A673 (cell line): ENCODE results near the gene HSD11B1L. TPM values are rescaled to one million over a fixed set of nuclear protein-coding genes. Genes with fewer than 3 reads are reported as not detected.

Experiments used
- Bru-seq: library from RNA; stranded (reverse); fragments of 400-500 nt; gene quantifications from one replicate; lab custom pipeline; 2021; lab: Mats Ljungman, UMichigan
- BruChase-seq, 2 experiments: library from RNA; stranded (reverse); fragments of 400-500 nt; gene quantifications; one replicate each; lab custom pipeline; 2021; lab: Mats Ljungman, UMichigan
- BruUV-seq: library from RNA; stranded (reverse); fragments of 400-500 nt; replicated peaks from 2 replicates; lab custom pipeline; 2021; lab: Mats Ljungman, UMichigan
- CTCF ChIA-PET: fragments of 300-600 bp; sonication (Branson Sonifier 250); formaldehyde crosslinking; loops from one replicate; lab custom pipeline; 2022; ENCODE audit warnings: antibody characterized with exemption; lab: Charles Lee
- POLR2A ChIA-PET: fragments of 300-600 bp; sonication (Branson Sonifier 250); formaldehyde crosslinking; loops from one replicate; lab custom pipeline; 2022; ENCODE audit warnings: antibody characterized with exemption; ENCODE audit not compliant: low non-redundant PET; lab: Charles Lee
- DNase-seq: peaks from one replicate; pipeline ENCODE4 v3.0.0-alpha.2; 2015; ENCODE audit warnings: low spot score
- H3K27ac ChIP-seq: fragments of 200-600 bp; sonication (generic); 2 replicates; pipeline ENCODE4 v1.5.1; 2016; ENCODE audit warnings: mixed run types, low read depth, mild to moderate bottlenecking, mixed read lengths, antibody characterized with exemption, low read length; ENCODE audit not compliant: poor library complexity, severe bottlenecking
- H3K27me3 ChIP-seq: fragments of 200-600 bp; sonication (generic); replicated peaks from 2 replicates; pipeline ENCODE4 v1.6.1; 2017; ENCODE audit warnings: mixed run types, low read depth, mild to moderate bottlenecking, mixed read lengths, antibody characterized with exemption, low read length; ENCODE audit not compliant: insufficient read depth, poor library complexity
- H3K36me3 ChIP-seq: fragments of 200-600 bp; sonication (generic); 2 replicates; pipeline ENCODE4 v1.6.1; 2016; ENCODE audit warnings: mixed run types, mild to moderate bottlenecking, mixed read lengths, antibody characterized with exemption, low read length; ENCODE audit not compliant: insufficient read depth, poor library complexity, severe bottlenecking
- H3K4me1 ChIP-seq: fragments of 200-600 bp; sonication (generic); 2 replicates; pipeline ENCODE4 v1.6.1; 2017; ENCODE audit warnings: mixed run types, mild to moderate bottlenecking, mixed read lengths, antibody characterized with exemption, low read length; ENCODE audit not compliant: insufficient read depth, poor library complexity, severe bottlenecking
- H3K4me3 ChIP-seq: fragments of 200-600 bp; sonication (generic); 2 replicates; pipeline ENCODE4 v1.5.1; 2016; ENCODE audit warnings: low read depth, mixed run types, mild to moderate bottlenecking, mixed read lengths, low read length; ENCODE audit not compliant: poor library complexity, severe bottlenecking
- H3K9me3 ChIP-seq: fragments of 200-600 bp; sonication (generic); 2 replicates; pipeline ENCODE4 v1.6.1; 2016; ENCODE audit warnings: mixed run types, low read depth, mild to moderate bottlenecking, mixed read lengths, antibody characterized with exemption, low read length; ENCODE audit not compliant: poor library complexity, severe bottlenecking
- CTCF ChIP-seq: fragments of 300-800, 200-600 bp; sonication (generic); conservative IDR thresholded peaks from 2 replicates; pipeline ENCODE4 v1.5.1; 2017; ENCODE audit warnings: low read depth, mild to moderate bottlenecking, antibody characterized with exemption, low read length, moderate library complexity, mixed read lengths
- EZH2 ChIP-seq: fragments of 200-600 bp; sonication (generic); IDR thresholded peaks from 2 replicates; pipeline ENCODE4 v1.6.1; 2017; ENCODE audit warnings: borderline replicate concordance, low read depth, mild to moderate bottlenecking, mixed read lengths, antibody characterized with exemption, low read length; ENCODE audit not compliant: poor library complexity, severe bottlenecking
- intact Hi-C: fragments of 100-400 bp; cut with micrococcal nuclease; formaldehyde crosslinking; loops from one replicate; pipeline ENCODE4 v1.10.0; 2022; ENCODE audit not compliant: unreplicated experiment
- long read RNA-seq: library from polyadenylated mRNA; stranded (forward); transcript quantifications from one replicate; pipeline ENCODE4 v2.0.0, GENCODE V29; 2022
- total RNA-seq: library from RNA; stranded (reverse); gene quantifications from 2 replicates; pipeline ENCODE4 v1.2.3, GENCODE V29; 2021

Gene HSD11B1L, protein sequence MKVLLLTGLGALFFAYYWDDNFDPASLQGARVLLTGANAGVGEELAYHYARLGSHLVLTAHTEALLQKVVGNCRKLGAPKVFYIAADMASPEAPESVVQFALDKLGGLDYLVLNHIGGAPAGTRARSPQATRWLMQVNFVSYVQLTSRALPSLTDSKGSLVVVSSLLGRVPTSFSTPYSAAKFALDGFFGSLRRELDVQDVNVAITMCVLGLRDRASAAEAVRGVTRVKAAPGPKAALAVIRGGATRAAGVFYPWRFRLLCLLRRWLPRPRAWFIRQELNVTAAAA
- total RNA-seq (5.7 and 8.2 TPM in 2 replicates), Bru-seq, nascent RNA (percentile 41 among the genes with signal in this experiment), BruChase-seq, experiment 1, labeled RNA remaining after a 2-hour chase (percentile 49 among the genes with signal in this experiment), BruChase-seq, experiment 2, labeled RNA remaining after a 6-hour chase (percentile 59 among the genes with signal in this experiment)
- long read RNA-seq, partial matches to known transcripts: 3 of 20 reads
- long read RNA-seq, other reads (novel, unspliced or antisense): 9 of 20 reads

GRCh38 chr19:5680437-5681368, at the start of gene HSD11B1L, which contains the start of gene MICOS13:
Gene HSD11B1L, plus strand, starts transcription at chr19:5681027. Its CDS starts 3,806 bp downstream, at chr19:5684833.
Gene MICOS13, minus strand, starts transcription at chr19:5680516. Its CDS starts 30 bp downstream, at chr19:5680486.
- peak within 1 kb of the TSS; percentile 87 for H3K27ac ChIP-seq
- DNase-seq: peak; percentile 100
- ChIA-PET POLR2A (no interaction called here), CTCF (no interaction called here)
- H3K36me3 ChIP-seq: no peaks in the 10 kb centered on the region
- TF ChIP-seq CTCF (no peak), EZH2 (no peak)
- peak within 1 kb of the TSS; percentile 91 for H3K4me3 ChIP-seq
- intact Hi-C loops: no loop called here
- H3K4me1 ChIP-seq: no peaks in the 10 kb centered on the region
- H3K9me3 ChIP-seq: no peaks in the 10 kb centered on the region
- H3K27me3 ChIP-seq: no peaks in the 10 kb centered on the region
- BruUV-seq: no TSS peak

DNA sequence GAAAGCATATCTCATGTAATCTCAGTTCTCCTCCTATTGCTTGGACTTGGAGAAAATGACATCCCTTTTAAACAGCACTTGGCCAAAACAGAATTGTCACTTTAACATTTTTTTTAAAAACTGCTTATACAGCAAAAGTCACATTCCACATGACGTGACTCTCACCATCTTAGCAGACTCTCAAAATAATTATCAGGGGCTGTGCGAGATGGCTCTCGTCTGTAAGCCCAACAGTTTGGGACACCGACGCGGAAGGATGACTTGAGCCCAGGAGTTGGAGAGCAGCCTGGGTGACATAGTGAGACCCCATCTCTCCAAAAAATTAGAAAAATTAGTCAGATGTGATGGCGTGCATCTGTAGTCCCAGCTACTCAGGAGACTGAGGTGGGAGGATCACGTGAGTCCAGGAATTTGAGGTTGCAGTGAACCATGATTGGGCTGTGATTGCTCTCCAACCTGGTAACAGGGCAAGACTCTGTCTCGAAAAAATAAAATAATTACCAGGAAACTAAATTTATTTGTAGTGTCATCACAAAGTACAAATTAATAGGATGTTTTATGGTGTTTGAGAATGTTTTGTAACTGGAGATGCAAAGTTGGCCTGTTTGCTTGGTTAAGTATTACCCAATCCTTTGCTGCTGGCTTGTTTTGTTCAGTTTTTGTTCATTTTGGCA, 49.1 kb upstream of the HSD11B1L start:
- TF ChIP-seq EZH2: no peak
- no peak for TF ChIP-seq CTCF
- no peak for DNase-seq
- Histone ChIP-seq H3K36me3 (peaks cover 50% of the 10 kb centered on the region), H3K27ac (no peak overlapping the region), H3K9me3 (no peaks in the 10 kb centered on the region), H3K4me1 (peaks cover 5% of the 10 kb centered on the region), H3K27me3 (no peaks in the 10 kb centered on the region), H3K4me3 (no peak overlapping the region)
- ChIA-PET CTCF (no interaction called here), POLR2A (interaction anchor here (0.7 kb wide), 1 partner anchor 1691 kb away, joined by 4 read pairs; no protein-coding TSS in a partner anchor)
- no TSS peak for BruUV-seq
- intact Hi-C loops: no loop called here
